Mesothelial cell of epicardium (in vitro differentiated cells): ENCODE results near the gene ELMO2. TPM values are rescaled to one million over a fixed set of nuclear protein-coding genes. Genes with fewer than 3 reads are reported as not detected.

Experiments used
- DNase-seq, 2 experiments: peaks; one replicate each; pipeline ENCODE4 v3.0.0; 2021; ENCODE audit warnings: low spot score in 2 of 2; ENCODE audit not compliant: unreplicated experiment in 2 of 2
- H3K27ac Mint-ChIP-seq: 2 replicates; pipeline ENCODE4 v1.8.0; 2021; ENCODE audit warnings: mixed read lengths
- H3K27me3 Mint-ChIP-seq: 2 replicates; pipeline ENCODE4 v1.8.0; 2021; ENCODE audit warnings: low read depth, mixed read lengths
- H3K36me3 Mint-ChIP-seq: 2 replicates; pipeline ENCODE4 v1.8.0; 2021; ENCODE audit warnings: mixed read lengths
- H3K4me1 Mint-ChIP-seq: 2 replicates; pipeline ENCODE4 v1.8.0; 2021; ENCODE audit warnings: mixed read lengths
- H3K4me3 Mint-ChIP-seq: 2 replicates; pipeline ENCODE4 v1.8.0; 2021; ENCODE audit warnings: mild to moderate bottlenecking, moderate library complexity, mixed read lengths
- H3K9me3 Mint-ChIP-seq: 2 replicates; pipeline ENCODE4 v1.8.0; 2021; ENCODE audit warnings: mixed read lengths
- CTCF ChIP-seq: fragments of 200-600 bp; sonication (generic); IDR thresholded peaks from one replicate; pipeline ENCODE4 v1.5.0; 2021; ENCODE audit warnings: antibody characterized with exemption; ENCODE audit not compliant: unreplicated experiment
- total RNA-seq: library from RNA; stranded (reverse); gene quantifications from 3 replicates; pipeline ENCODE4 v1.2.1, GENCODE V29; 2021

ELMO2 gene
- total RNA-seq, 1 donor from 2014 or later, result 53.2 TPM

- Mint-ChIP-seq H3K4me1 (peaks cover 9% of the 10 kb centered on the region), H3K4me3 (no peak overlapping the region), H3K9me3 (no peaks in the 10 kb centered on the region), H3K36me3 (peaks cover 3% of the 10 kb centered on the region), H3K27ac (no peak overlapping the region), H3K27me3 (peaks cover 54% of the 10 kb centered on the region)
- DNase-seq, result no peak
- TF ChIP-seq CTCF, result no peak
Measured at GRCh38 chr20:46343975-46344357, 62.4 kb downstream of the ELMO2 start.

GRCh38 chr20:46343348-46343974, 63.0 kb downstream of the ELMO2 start:
- H3K27ac Mint-ChIP-seq, result no peak overlapping the region
- peaks cover 4% of the 10 kb centered on the region for H3K4me1 Mint-ChIP-seq
- no peak overlapping the region for H3K4me3 Mint-ChIP-seq
- peaks cover 3% of the 10 kb centered on the region for H3K36me3 Mint-ChIP-seq
- no peak for DNase-seq
- H3K9me3 Mint-ChIP-seq, result no peaks in the 10 kb centered on the region
- no peak for TF ChIP-seq CTCF
- peaks cover 59% of the 10 kb centered on the region for H3K27me3 Mint-ChIP-seq

- DNase-seq, result no peak
- H3K9me3 Mint-ChIP-seq, result no peaks in the 10 kb centered on the region
- peaks cover 3% of the 10 kb centered on the region for H3K36me3 Mint-ChIP-seq
- peaks cover 60% of the 10 kb centered on the region for H3K27me3 Mint-ChIP-seq
- no peak for TF ChIP-seq CTCF
- H3K4me3 Mint-ChIP-seq, result no peak overlapping the region
- H3K4me1 Mint-ChIP-seq, result no peaks in the 10 kb centered on the region
- H3K27ac Mint-ChIP-seq, result no peak overlapping the region
Measured at GRCh38 chr20:46342451-46343347, 63.7 kb downstream of the ELMO2 start.

GRCh38 chr20:46342010-46342378, 64.4 kb downstream of the ELMO2 start:
- H3K4me1 Mint-ChIP-seq, result no peaks in the 10 kb centered on the region
- DNase-seq, result no peak
- H3K27me3 Mint-ChIP-seq, result peaks cover 64% of the 10 kb centered on the region
- H3K36me3 Mint-ChIP-seq, result peaks cover 3% of the 10 kb centered on the region
- H3K4me3 Mint-ChIP-seq, result no peak overlapping the region
- no peak for TF ChIP-seq CTCF
- H3K9me3 Mint-ChIP-seq, result no peaks in the 10 kb centered on the region
- H3K27ac Mint-ChIP-seq, result no peak overlapping the region

GRCh38 chr20:46341074-46342009, 65.1 kb downstream of the ELMO2 start:
- Mint-ChIP-seq H3K27ac (no peak overlapping the region), H3K9me3 (no peaks in the 10 kb centered on the region), H3K4me3 (no peak overlapping the region), H3K36me3 (peaks cover 3% of the 10 kb centered on the region), H3K27me3 (peaks cover 67% of the 10 kb centered on the region), H3K4me1 (no peaks in the 10 kb centered on the region)
- no peak for DNase-seq
- no peak for TF ChIP-seq CTCF
